Central memory CD8-positive, alpha-beta T cell (primary cell): ENCODE measurements around the gene FBXO48.
A peak's percentile ranks its signal among the peaks of the same experiment; 100 is the strongest.

ENCODE experiments used
- ATAC-seq: fragments of 150-1000 bp; cut with Tn5 transposase; replicated peaks from 2 replicates; pipeline ENCODE4 v1.10.0; 2022; ENCODE audit warnings: mild to moderate bottlenecking, moderate FRiP score, moderate number of reproducible peaks; ENCODE audit not compliant: poor library complexity, severe bottlenecking; ENCODE audit errors: extremely low read depth
- DNase-seq, 2 donors: peaks; one replicate each; pipeline ENCODE4 v3.0.0; 2021; ENCODE audit warnings: low spot score in 2 of 2
- H3K27ac Mint-ChIP-seq: one replicate; pipeline ENCODE4 v1.8.0; 2022; ENCODE audit warnings: low read depth, mild to moderate bottlenecking, moderate library complexity, mixed read lengths
- H3K27me3 Mint-ChIP-seq: one replicate; pipeline ENCODE4 v1.8.0; 2022; ENCODE audit warnings: mixed read lengths
- H3K36me3 Mint-ChIP-seq: one replicate; pipeline ENCODE4 v1.8.0; 2022; ENCODE audit warnings: mild to moderate bottlenecking, moderate library complexity, mixed read lengths; ENCODE audit not compliant: insufficient read depth
- H3K4me1 Mint-ChIP-seq: one replicate; pipeline ENCODE4 v1.8.0; 2022; ENCODE audit warnings: mixed read lengths
- H3K4me3 Mint-ChIP-seq: one replicate; pipeline ENCODE4 v1.8.0; 2022; ENCODE audit warnings: mild to moderate bottlenecking, moderate library complexity, mixed read lengths
- H3K9me3 Mint-ChIP-seq: one replicate; pipeline ENCODE4 v1.8.0; 2022; ENCODE audit warnings: mixed read lengths

The FBXO48 gene

DNA sequence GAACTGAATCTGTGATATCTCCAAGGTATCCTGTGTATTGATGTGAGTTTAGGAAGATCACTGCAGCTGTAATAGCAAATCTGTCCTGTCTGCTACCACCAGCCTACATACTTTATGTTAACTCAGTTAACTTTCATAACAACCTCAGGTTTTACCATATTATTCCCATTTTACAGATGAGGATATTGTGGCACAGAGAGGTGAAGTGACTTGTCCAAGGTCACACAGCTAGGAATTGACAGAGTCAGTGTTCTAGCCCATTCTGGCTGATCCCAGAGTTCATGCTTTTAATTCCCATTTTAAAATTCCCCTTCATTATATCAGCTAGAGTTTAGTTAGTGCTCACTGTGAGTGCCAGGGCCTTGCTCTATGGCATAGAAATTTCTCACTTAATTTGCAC is 52.6 kb downstream of the FBXO48 start:
- no peak for ATAC-seq
- no peaks in the 10 kb centered on the region for H3K27me3 Mint-ChIP-seq
- peaks cover 69% of the 10 kb centered on the region for H3K4me1 Mint-ChIP-seq
- no peak overlapping the region for H3K4me3 Mint-ChIP-seq
- no peak overlapping the region for H3K27ac Mint-ChIP-seq
- H3K36me3 Mint-ChIP-seq: peaks cover 2% of the 10 kb centered on the region
- no peaks in the 10 kb centered on the region for H3K9me3 Mint-ChIP-seq
- DNase-seq: no peak

DNA sequence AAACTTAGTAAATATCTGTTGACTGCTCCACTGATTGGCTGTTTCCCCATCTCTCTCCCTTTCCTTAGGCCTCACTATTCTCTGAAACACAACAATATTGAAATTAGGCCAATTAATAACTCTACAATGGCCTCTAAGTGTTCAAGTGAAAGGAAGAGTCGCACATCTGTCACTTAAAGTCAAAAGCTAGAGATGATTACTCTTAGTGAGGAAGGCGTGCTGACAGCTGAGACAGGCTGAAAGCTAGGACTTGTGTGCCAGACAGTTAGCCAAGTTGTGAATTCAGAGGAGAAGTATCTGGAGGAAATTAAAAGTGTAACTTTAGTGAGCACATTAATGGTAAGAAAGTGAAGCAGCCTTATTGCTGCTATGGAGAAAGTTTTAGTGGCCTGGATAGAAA is 53.6 kb downstream of the FBXO48 start:
- H3K27me3 Mint-ChIP-seq: no peaks in the 10 kb centered on the region
- peaks cover 2% of the 10 kb centered on the region for H3K36me3 Mint-ChIP-seq
- peaks cover 67% of the 10 kb centered on the region for H3K4me1 Mint-ChIP-seq
- H3K9me3 Mint-ChIP-seq: no peaks in the 10 kb centered on the region
- H3K4me3 Mint-ChIP-seq: no peak overlapping the region
- no peak for DNase-seq
- ATAC-seq: no peak
- H3K27ac Mint-ChIP-seq: peak overlapping the region; percentile 74

DNA sequence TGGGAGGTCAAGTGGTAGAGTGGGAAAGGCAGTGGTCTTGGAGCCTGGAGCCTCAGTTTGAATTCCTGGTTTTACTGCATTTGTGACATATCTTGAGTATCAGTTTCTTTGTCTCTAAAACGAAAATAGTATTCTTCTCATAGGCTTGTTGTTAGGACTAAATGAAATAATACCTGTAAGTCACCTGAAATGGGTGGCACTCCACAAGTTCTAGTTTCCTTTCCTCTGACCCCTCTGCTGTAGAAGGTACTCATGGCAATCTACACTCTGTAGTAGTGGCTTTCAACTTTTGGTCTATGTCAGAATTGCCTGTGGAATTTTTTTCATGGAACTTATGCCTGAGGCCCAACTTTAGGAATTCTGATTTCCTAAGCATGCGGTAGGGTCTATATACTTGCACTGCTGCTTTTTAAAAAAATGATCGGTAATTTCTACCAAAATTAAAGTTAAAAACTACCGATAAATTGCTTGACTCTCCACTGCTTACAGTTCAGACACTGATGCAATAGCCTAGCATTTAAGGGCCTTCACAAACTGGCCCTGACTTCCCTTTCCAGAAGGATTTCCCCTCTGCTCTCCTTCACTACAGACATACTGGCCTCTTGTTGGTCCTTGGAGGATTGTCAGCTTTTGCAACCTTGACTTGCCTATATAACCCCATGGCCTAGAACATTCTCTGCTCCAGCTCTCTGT is 54.8 kb downstream of the FBXO48 start:
- H3K4me3 Mint-ChIP-seq: peak overlapping the region; percentile 48
- peaks cover 2% of the 10 kb centered on the region for H3K36me3 Mint-ChIP-seq
- peak overlapping the region; percentile 74 for H3K27ac Mint-ChIP-seq
- ATAC-seq (no peak), DNase-seq (no peak)
- no peaks in the 10 kb centered on the region for H3K9me3 Mint-ChIP-seq
- no peaks in the 10 kb centered on the region for H3K27me3 Mint-ChIP-seq
- H3K4me1 Mint-ChIP-seq: peaks cover 66% of the 10 kb centered on the region

DNA sequence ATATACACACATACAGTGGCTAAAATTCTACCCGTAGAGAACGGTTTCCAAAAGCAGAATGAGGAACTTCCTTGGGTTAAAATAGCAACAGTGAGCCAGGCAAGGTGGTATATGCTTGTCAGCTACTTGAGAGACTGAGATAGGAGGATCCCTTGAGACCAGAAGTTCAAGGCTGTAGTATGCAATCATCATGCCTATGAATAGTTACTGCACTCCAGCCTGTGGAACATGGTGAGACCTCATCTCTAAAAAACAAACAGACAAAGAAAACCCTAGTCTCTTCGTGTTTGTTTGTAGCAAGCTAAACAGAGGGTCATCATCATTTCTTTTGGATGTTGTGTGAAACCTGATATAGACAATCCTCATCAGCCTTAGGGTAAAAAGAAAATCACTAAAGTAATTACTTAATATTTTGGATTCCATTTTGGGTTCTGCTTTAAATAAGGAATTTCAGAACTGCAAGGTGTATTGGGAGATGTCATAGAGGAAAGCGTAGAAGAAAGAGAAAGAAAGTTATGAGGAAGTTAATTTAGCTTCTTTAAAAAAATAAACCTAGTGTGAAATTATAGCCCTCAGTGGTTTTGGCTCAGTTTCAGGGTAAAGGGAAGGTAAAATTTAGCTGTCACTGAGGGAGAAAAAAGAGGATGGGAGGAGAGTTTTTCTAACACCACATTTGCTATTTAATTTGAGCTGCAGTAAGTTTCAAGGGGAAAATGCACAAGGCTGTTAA is 55.5 kb downstream of the FBXO48 start:
- ATAC-seq: peak; percentile 61
- Mint-ChIP-seq H3K36me3 (no peaks in the 10 kb centered on the region), H3K4me1 (peaks cover 66% of the 10 kb centered on the region), H3K9me3 (peaks cover 3% of the 10 kb centered on the region), H3K27me3 (no peaks in the 10 kb centered on the region), H3K27ac (peak overlapping the region; percentile 74), H3K4me3 (peak overlapping the region; percentile 46)
- no peak for DNase-seq
